ENCODE data around the gene ELOB. TPM values are rescaled to one million over a fixed set of nuclear protein-coding genes. Genes with fewer than 3 reads are reported as not detected.

ELOB gene
- total and polyA plus RNA-seq, 10 of the 15 experiments (the other 5 are each of a cell fraction or from before 2014, with no cell fraction given), result 86.9 to 823 (median 263) TPM

GRCh38 chr16:2734844-2735515 is 42.1 kb downstream of the ELOB start:
- Histone ChIP-seq H3K27me3 (replicated peaks in 1 of 2; ENCODE audit: control insufficient read depth in 2 of 2, insufficient read depth in 2 of 2, low read length in 1 of 2) (no peaks in the 10 kb centered on the region), H3K9me3 (replicated peaks; ENCODE audit: control insufficient read depth, insufficient read depth, low read length) (no peaks in the 10 kb centered on the region), H4K20me1 (ENCODE audit: control insufficient read depth, insufficient read depth) (no peaks in the 10 kb centered on the region), H3K9ac (ENCODE audit: control insufficient read depth, insufficient read depth, low read length) (no peak overlapping the region), H3K79me2 (ENCODE audit: control insufficient read depth, insufficient read depth, low read length) (no peaks in the 10 kb centered on the region), H3K4me3 (no peak overlapping the region), H3K4me1 (ENCODE audit: control insufficient read depth, insufficient read depth, low read length) (no peaks in the 10 kb centered on the region), H3K36me3 (ENCODE audit: control insufficient read depth in 2 of 2, insufficient read depth in 2 of 2, low read length in 1 of 2) (no peaks in the 10 kb centered on the region), H3K27ac (ENCODE audit: control insufficient read depth, insufficient read depth) (no peak overlapping the region), H2AFZ (ENCODE audit: control insufficient read depth, low read depth, low read length) (no peak overlapping the region), H3K4me2 (ENCODE audit: control insufficient read depth, insufficient read depth) (no peak overlapping the region)
- POLR2A ChIA-PET, result no interaction called here
- BruUV-seq (replicated peaks), result no TSS peak
- in situ Hi-C loops (cut with MboI) (no loop called here), intact Hi-C loops (cut with micrococcal nuclease; ENCODE audit: unreplicated experiment) (no loop called here)
- FAIRE-seq (no peak), DNase-seq (ENCODE audit: low read depth, low spot score) (no peak), ATAC-seq (no peak)
- WGBS (ENCODE audit: insufficient coverage, insufficient replicate concordance, low lambda C conversion rate, missing lambda C conversion rate), result 44% methylated on average over 10 of the region's 10 CpGs
- SMC1A ChIA-PET (ENCODE audit: uncharacterized antibody, unreplicated experiment), result no interaction called here
- RAD21 ChIA-PET (ENCODE audit: unreplicated experiment), result no interaction called here
- CTCF ChIA-PET, result no interaction called here
- no peak for TF ChIP-seq ZBTB33 (IDR thresholded peaks at IDR 0.05)
- no peak for TF ChIP-seq SIX5 (IDR thresholded peaks at IDR 0.05; ENCODE audit: low read depth, low read length, severe bottlenecking)
- no peak for TF ChIP-seq NFIC (IDR thresholded peaks at IDR 0.05; ENCODE audit: low read depth, low read length)
- TF ChIP-seq ZBTB40 (IDR thresholded peaks at IDR 0.05; ENCODE audit: borderline replicate concordance), result no peak
- no peak for TF ChIP-seq RB1 (IDR thresholded peaks at IDR 0.05; ENCODE audit: borderline replicate concordance)
- no peak for TF ChIP-seq REST (IDR thresholded peaks at IDR 0.05; ENCODE audit: low read depth, low read length)
- no peak for TF ChIP-seq BMI1 (IDR thresholded peaks at IDR 0.05; ENCODE audit: borderline replicate concordance)
- TF ChIP-seq MEF2A (IDR thresholded peaks at IDR 0.05; ENCODE audit: insufficient read depth, low read depth, low read length), result no peak
- no peak for TF ChIP-seq RBBP5 (conservative IDR thresholded peaks at IDR 0.05)
- no peak for TF ChIP-seq PML (IDR thresholded peaks at IDR 0.05; ENCODE audit: low read length)
- TF ChIP-seq USF2 (IDR thresholded peaks at IDR 0.05; ENCODE audit: borderline replicate concordance, low read depth, low read length), result no peak
- no peak for TF ChIP-seq KDM1A (IDR thresholded peaks at IDR 0.05; ENCODE audit: borderline replicate concordance)
- TF ChIP-seq JUNB (IDR thresholded peaks at IDR 0.05), result no peak
- TF ChIP-seq IRF4 (IDR thresholded peaks at IDR 0.05; ENCODE audit: low read depth, low read length), result no peak
- TF ChIP-seq POLR2AphosphoS5 (IDR thresholded peaks at IDR 0.05; ENCODE audit: low read length), result no peak
